Measurements from ENCODE around the gene KLF3.

GRCh38 chr4:38661371-38661770, 2.6 kb upstream of the KLF3 start:
- TF ChIP-seq, protein P1, sequence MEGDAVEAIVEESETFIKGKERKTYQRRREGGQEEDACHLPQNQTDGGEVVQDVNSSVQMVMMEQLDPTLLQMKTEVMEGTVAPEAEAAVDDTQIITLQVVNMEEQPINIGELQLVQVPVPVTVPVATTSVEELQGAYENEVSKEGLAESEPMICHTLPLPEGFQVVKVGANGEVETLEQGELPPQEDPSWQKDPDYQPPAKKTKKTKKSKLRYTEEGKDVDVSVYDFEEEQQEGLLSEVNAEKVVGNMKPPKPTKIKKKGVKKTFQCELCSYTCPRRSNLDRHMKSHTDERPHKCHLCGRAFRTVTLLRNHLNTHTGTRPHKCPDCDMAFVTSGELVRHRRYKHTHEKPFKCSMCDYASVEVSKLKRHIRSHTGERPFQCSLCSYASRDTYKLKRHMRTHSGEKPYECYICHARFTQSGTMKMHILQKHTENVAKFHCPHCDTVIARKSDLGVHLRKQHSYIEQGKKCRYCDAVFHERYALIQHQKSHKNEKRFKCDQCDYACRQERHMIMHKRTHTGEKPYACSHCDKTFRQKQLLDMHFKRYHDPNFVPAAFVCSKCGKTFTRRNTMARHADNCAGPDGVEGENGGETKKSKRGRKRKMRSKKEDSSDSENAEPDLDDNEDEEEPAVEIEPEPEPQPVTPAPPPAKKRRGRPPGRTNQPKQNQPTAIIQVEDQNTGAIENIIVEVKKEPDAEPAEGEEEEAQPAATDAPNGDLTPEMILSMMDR (IDR thresholded peaks at IDR 0.05), result no peak
- no peak for TF ChIP-seq POLR2A (IDR thresholded peaks at IDR 0.05)
